ENCODE results near the gene TFDP3.
A peak's percentile ranks its signal among the peaks of the same experiment; 100 is the strongest.

Gene TFDP3

GRCh38 chrX:133229361-133229760 lies 11.2 kb upstream of the TFDP3 start:
- no peak for TF ChIP-seq CTCF (IDR thresholded peaks at IDR 0.05; ENCODE audit: extremely low read depth, insufficient read depth, missing control alignments)
- no peak for DNase-seq (ENCODE audit: low spot score)
- in situ Hi-C loops (cut with MboI; ENCODE audit: low pct_unique_long_range_greater_than_20kb, low sequenced_read_pairs, unreplicated experiment), result no loop called here

GRCh38 chrX:133215747-133216146 lies 2.4 kb downstream of the TFDP3 start:
- no peak for DNase-seq (ENCODE audit: low spot score)
- peak; percentile 36 for TF ChIP-seq CTCF (IDR thresholded peaks at IDR 0.05; ENCODE audit: extremely low read depth, insufficient read depth, missing control alignments)
- in situ Hi-C loops (cut with MboI; ENCODE audit: low pct_unique_long_range_greater_than_20kb, low sequenced_read_pairs, unreplicated experiment), result no loop called here

- in situ Hi-C loops (cut with MboI; ENCODE audit: low pct_unique_long_range_greater_than_20kb, low sequenced_read_pairs, unreplicated experiment), result no loop called here
- TF ChIP-seq CTCF (IDR thresholded peaks at IDR 0.05; ENCODE audit: extremely low read depth, insufficient read depth, missing control alignments), result no peak
- DNase-seq (ENCODE audit: low spot score), result no peak
These were observed 3.1 kb downstream of the TFDP3 start for GRCh38 chrX:133215017-133215416.

- DNase-seq (ENCODE audit: low spot score), result no peak
- no peak for TF ChIP-seq CTCF (IDR thresholded peaks at IDR 0.05; ENCODE audit: extremely low read depth, insufficient read depth, missing control alignments)
- in situ Hi-C loops (cut with MboI; ENCODE audit: low pct_unique_long_range_greater_than_20kb, low sequenced_read_pairs, unreplicated experiment), result no loop called here
These were observed 3.9 kb downstream of the TFDP3 start for GRCh38 chrX:133214301-133214700.

- DNase-seq (ENCODE audit: low spot score), result no peak
- TF ChIP-seq CTCF (IDR thresholded peaks at IDR 0.05; ENCODE audit: extremely low read depth, insufficient read depth, missing control alignments), result no peak
- in situ Hi-C loops (cut with MboI; ENCODE audit: low pct_unique_long_range_greater_than_20kb, low sequenced_read_pairs, unreplicated experiment), result no loop called here
These were observed 5.0 kb downstream of the TFDP3 start for GRCh38 chrX:133213117-133213516.

GRCh38 chrX:133207751-133208150 lies 10.4 kb downstream of the TFDP3 start:
- DNase-seq (ENCODE audit: low spot score), result no peak
- no peak for TF ChIP-seq CTCF (IDR thresholded peaks at IDR 0.05; ENCODE audit: extremely low read depth, insufficient read depth, missing control alignments)
- in situ Hi-C loops (cut with MboI; ENCODE audit: low pct_unique_long_range_greater_than_20kb, low sequenced_read_pairs, unreplicated experiment), result no loop called here

- in situ Hi-C loops (cut with MboI; ENCODE audit: low pct_unique_long_range_greater_than_20kb, low sequenced_read_pairs, unreplicated experiment), result no loop called here
- no peak for DNase-seq (ENCODE audit: low spot score)
- no peak for TF ChIP-seq CTCF (IDR thresholded peaks at IDR 0.05; ENCODE audit: extremely low read depth, insufficient read depth, missing control alignments)
These were observed 26.5 kb downstream of the TFDP3 start for GRCh38 chrX:133191739-133192039.
